ENCODE results near the gene LDLR.
"Not testable (repeated sequence)": the region's sequence is repeated elsewhere in the genome, so short reads cannot be mapped to it uniquely, and the experiment has no call there.

The LDLR gene

GRCh38 chr19:11138601-11139300 is 49.5 kb downstream of the LDLR start:
- H3K14ac ChIP-seq (ENCODE audit: low read length), result no peak overlapping the region
- no peak overlapping the region for H3K4me2 ChIP-seq (ENCODE audit: insufficient read depth, low read length, poor library complexity, severe bottlenecking)
- DNase-seq (ENCODE audit: low spot score), result peak; percentile 57
- peak overlapping the region; percentile 66 for H2AFZ ChIP-seq (ENCODE audit: low read length)
- H3K27ac ChIP-seq (replicated peaks; ENCODE audit: low read length), result peak overlapping the region; percentile 3
- H3K79me1 ChIP-seq (ENCODE audit: low read depth, low read length), result peaks cover 2% of the 10 kb centered on the region
- H3K4me1 ChIP-seq (ENCODE audit: control insufficient read depth in 2 of 2, insufficient read depth in 1 of 2, low read depth in 1 of 2, low read length in 2 of 2), result peaks cover 32 to 33% of the 10 kb centered on the region in 2 donors
- peak overlapping the region; percentile 76 for H2AK5ac ChIP-seq (ENCODE audit: low read depth, low read length)
- H3K23ac ChIP-seq (ENCODE audit: low read depth, low read length, poor library complexity), result peak overlapping the region; percentile 85
- peak overlapping the region; percentile 47 for H2BK12ac ChIP-seq (ENCODE audit: low read length)
- peaks cover 2 to 8% of the 10 kb centered on the region in 2 donors for H3K36me3 ChIP-seq (replicated peaks in 1 of 2; ENCODE audit: control insufficient read depth in 2 of 2, insufficient read depth in 2 of 2, low read length in 2 of 2)
- H2BK120ac ChIP-seq (ENCODE audit: low read depth, low read length), result peak overlapping the region; percentile 5
- no peak overlapping the region for H3K4me3 ChIP-seq (ENCODE audit: low read length in 2 of 2)
- H4K8ac ChIP-seq (ENCODE audit: low read depth, low read length), result no peak overlapping the region
- H3K9me3 ChIP-seq (replicated peaks in 1 of 2; ENCODE audit: control insufficient read depth in 2 of 2, insufficient read depth in 1 of 2, low read depth in 1 of 2, low read length in 2 of 2), result peaks cover 0 to 2% of the 10 kb centered on the region in 2 donors
- H3K4ac ChIP-seq (ENCODE audit: low read length), result no peak overlapping the region
- H2BK5ac ChIP-seq (ENCODE audit: low read length), result no peak overlapping the region
- H3K27me3 ChIP-seq (ENCODE audit: control insufficient read depth in 3 of 3, insufficient read depth in 3 of 3, low read depth in 1 of 3, low read length in 3 of 3), result no peaks in the 10 kb centered on the region
- H2BK15ac ChIP-seq (ENCODE audit: low read length), result peak overlapping the region; percentile 87
- H3K18ac ChIP-seq (ENCODE audit: low read length), result peak overlapping the region; percentile 81
- no peak overlapping the region for H4K91ac ChIP-seq (ENCODE audit: low read depth, low read length, poor library complexity)
- peak overlapping the region; percentile 67 for H3K9ac ChIP-seq (ENCODE audit: low read depth, low read length, poor library complexity)
- WGBS, 2 donors (ENCODE audit: extremely low coverage in 2 of 2, insufficient read length in 2 of 2, insufficient replicate concordance in 1 of 2), result no CpG with 5 or more reads among the region's 13 CpGs

DNA sequence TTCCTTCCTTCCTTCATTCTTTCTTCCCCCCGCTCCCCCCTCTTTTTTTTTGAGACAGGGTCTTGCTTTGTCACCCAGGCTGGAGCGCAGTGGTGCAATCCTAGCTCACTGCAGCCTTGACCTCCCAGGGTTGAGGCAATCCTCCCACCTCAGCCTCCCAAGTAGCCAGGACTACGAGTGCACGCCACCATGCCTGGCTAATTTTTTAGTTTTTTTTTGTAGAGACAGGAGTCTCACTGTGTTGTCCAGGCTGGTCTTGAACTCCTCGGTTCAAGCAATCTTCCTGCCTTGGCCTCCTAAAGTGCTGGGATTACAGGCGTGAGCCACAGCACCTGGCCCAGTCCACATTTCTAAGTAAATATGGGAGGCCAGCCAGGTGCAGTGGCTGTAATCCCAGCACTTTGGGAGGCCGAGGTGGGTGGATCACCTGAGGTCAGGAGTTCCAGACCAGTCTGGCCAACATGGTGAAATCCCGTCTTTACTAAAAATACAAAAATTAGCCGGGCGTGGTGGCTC is 50.8 kb downstream of the LDLR start:
- not testable (repeated sequence) for H3K9me3 ChIP-seq (replicated peaks in 1 of 2; ENCODE audit: control insufficient read depth in 2 of 2, insufficient read depth in 1 of 2, low read depth in 1 of 2, low read length in 2 of 2); H3K9ac ChIP-seq (ENCODE audit: low read depth, low read length, poor library complexity); H3K14ac ChIP-seq (ENCODE audit: low read length); H2BK12ac ChIP-seq (ENCODE audit: low read length); H2BK15ac ChIP-seq (ENCODE audit: low read length); H2BK120ac ChIP-seq (ENCODE audit: low read depth, low read length); H3K79me1 ChIP-seq (ENCODE audit: low read depth, low read length); H4K91ac ChIP-seq (ENCODE audit: low read depth, low read length, poor library complexity); DNase-seq (ENCODE audit: low spot score); H2BK5ac ChIP-seq (ENCODE audit: low read length); H4K8ac ChIP-seq (ENCODE audit: low read depth, low read length); H3K4me3 ChIP-seq (ENCODE audit: low read length in 2 of 2); H2AK5ac ChIP-seq (ENCODE audit: low read depth, low read length); H2AFZ ChIP-seq (ENCODE audit: low read length); H3K23ac ChIP-seq (ENCODE audit: low read depth, low read length, poor library complexity); H3K27me3 ChIP-seq (ENCODE audit: control insufficient read depth in 3 of 3, insufficient read depth in 3 of 3, low read depth in 1 of 3, low read length in 3 of 3); H3K4me2 ChIP-seq (ENCODE audit: insufficient read depth, low read length, poor library complexity, severe bottlenecking); H3K27ac ChIP-seq (replicated peaks; ENCODE audit: low read length); H3K18ac ChIP-seq (ENCODE audit: low read length); H3K4ac ChIP-seq (ENCODE audit: low read length)
- no CpG with 5 or more reads among the region's 10 CpGs for WGBS, 2 donors (ENCODE audit: extremely low coverage in 2 of 2, insufficient read length in 2 of 2, insufficient replicate concordance in 1 of 2)
- peaks cover 2 to 19% of the 10 kb centered on the region in 2 donors for H3K36me3 ChIP-seq (replicated peaks in 1 of 2; ENCODE audit: control insufficient read depth in 2 of 2, insufficient read depth in 2 of 2, low read length in 2 of 2)
- H3K4me1 ChIP-seq (ENCODE audit: control insufficient read depth in 2 of 2, insufficient read depth in 1 of 2, low read depth in 1 of 2, low read length in 2 of 2), result peaks cover 32 to 33% of the 10 kb centered on the region in 2 donors

DNA sequence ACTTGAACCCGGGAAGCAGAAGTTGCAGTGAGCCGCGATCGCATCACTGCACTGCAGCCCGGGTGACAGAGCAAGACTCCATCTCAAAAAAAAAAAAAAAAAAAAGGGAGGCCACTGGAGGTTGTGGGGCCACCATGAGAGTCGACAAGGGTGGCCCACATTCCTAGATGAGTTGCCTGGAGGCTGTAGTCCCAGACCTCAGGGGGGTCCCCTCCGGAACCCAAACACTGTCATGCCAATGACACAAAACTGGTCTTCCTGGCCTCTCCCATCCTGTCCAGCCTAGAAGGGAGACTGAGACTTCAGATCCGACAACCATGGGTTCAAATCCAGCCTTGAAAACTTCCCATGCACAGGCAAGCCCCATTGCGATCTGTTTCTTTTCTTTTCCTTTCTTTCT is 51.6 kb downstream of the LDLR start:
- Histone ChIP-seq H3K4me3 (ENCODE audit: low read length in 2 of 2) (no peak overlapping the region), H2AFZ (ENCODE audit: low read length) (no peak overlapping the region), H3K27me3 (ENCODE audit: control insufficient read depth in 3 of 3, insufficient read depth in 3 of 3, low read depth in 1 of 3, low read length in 3 of 3) (no peaks in the 10 kb centered on the region)

GRCh38 chr19:11141937-11142527 is 52.8 kb downstream of the LDLR start:
- DNase-seq (ENCODE audit: low spot score), result no peak
- Histone ChIP-seq H3K14ac (ENCODE audit: low read length) (no peak overlapping the region), H3K36me3 (replicated peaks in 1 of 2; ENCODE audit: control insufficient read depth in 2 of 2, insufficient read depth in 2 of 2, low read length in 2 of 2) (peaks cover 14 to 37% of the 10 kb centered on the region in 2 donors), H4K91ac (ENCODE audit: low read depth, low read length, poor library complexity) (no peak overlapping the region), H3K9me3 (replicated peaks in 1 of 2; ENCODE audit: control insufficient read depth in 2 of 2, insufficient read depth in 1 of 2, low read depth in 1 of 2, low read length in 2 of 2) (peaks cover 0 to 6% of the 10 kb centered on the region in 2 donors), H4K8ac (ENCODE audit: low read depth, low read length) (no peak overlapping the region), H3K27me3 (ENCODE audit: control insufficient read depth in 3 of 3, insufficient read depth in 3 of 3, low read depth in 1 of 3, low read length in 3 of 3) (no peaks in the 10 kb centered on the region), H3K18ac (ENCODE audit: low read length) (peak overlapping the region; percentile 96), H2AK5ac (ENCODE audit: low read depth, low read length) (peak overlapping the region; percentile 4), H3K23ac (ENCODE audit: low read depth, low read length, poor library complexity) (peak overlapping the region; percentile 95), H3K4me3 (ENCODE audit: low read length in 2 of 2) (no peak overlapping the region), H3K4me2 (ENCODE audit: insufficient read depth, low read length, poor library complexity, severe bottlenecking) (peak overlapping the region; percentile 14), H2AFZ (ENCODE audit: low read length) (peak overlapping the region; percentile 15), H2BK5ac (ENCODE audit: low read length) (peak overlapping the region; percentile 66), H2BK15ac (ENCODE audit: low read length) (peak overlapping the region; percentile 77), H3K27ac (replicated peaks; ENCODE audit: low read length) (peak overlapping the region; percentile 25), H3K9ac (ENCODE audit: low read depth, low read length, poor library complexity) (no peak overlapping the region), H3K79me1 (ENCODE audit: low read depth, low read length) (peaks cover 4% of the 10 kb centered on the region), H2BK12ac (ENCODE audit: low read length) (peak overlapping the region; percentile 75), H3K4ac (ENCODE audit: low read length) (no peak overlapping the region), H2BK120ac (ENCODE audit: low read depth, low read length) (peak overlapping the region; percentile 88), H3K4me1 (ENCODE audit: control insufficient read depth in 2 of 2, insufficient read depth in 1 of 2, low read depth in 1 of 2, low read length in 2 of 2) (peaks cover 32 to 33% of the 10 kb centered on the region in 2 donors)
- WGBS, 2 donors (ENCODE audit: extremely low coverage in 2 of 2, insufficient read length in 2 of 2, insufficient replicate concordance in 1 of 2), result no CpG with 5 or more reads among the region's 9 CpGs

More for the DNA sequence above, 51.6 kb downstream of the LDLR start:
- H2AK5ac ChIP-seq (ENCODE audit: low read depth, low read length), result no peak overlapping the region
- H3K9ac ChIP-seq (ENCODE audit: low read depth, low read length, poor library complexity), result no peak overlapping the region
- H3K18ac ChIP-seq (ENCODE audit: low read length), result no peak overlapping the region
- H3K79me1 ChIP-seq (ENCODE audit: low read depth, low read length), result peaks cover 4% of the 10 kb centered on the region
- no peak overlapping the region for H2BK120ac ChIP-seq (ENCODE audit: low read depth, low read length)
- H2BK15ac ChIP-seq (ENCODE audit: low read length), result no peak overlapping the region
- no peak overlapping the region for H4K8ac ChIP-seq (ENCODE audit: low read depth, low read length)
- H3K14ac ChIP-seq (ENCODE audit: low read length), result no peak overlapping the region
- H3K4me2 ChIP-seq (ENCODE audit: insufficient read depth, low read length, poor library complexity, severe bottlenecking), result no peak overlapping the region
- no peak overlapping the region for H2BK12ac ChIP-seq (ENCODE audit: low read length)
- no peak overlapping the region for H3K27ac ChIP-seq (replicated peaks; ENCODE audit: low read length)
- no peak for DNase-seq (ENCODE audit: low spot score)
- H3K36me3 ChIP-seq (replicated peaks in 1 of 2; ENCODE audit: control insufficient read depth in 2 of 2, insufficient read depth in 2 of 2, low read length in 2 of 2), result peaks cover 10 to 27% of the 10 kb centered on the region in 2 donors
- no CpG with 5 or more reads among the region's 9 CpGs for WGBS, 2 donors (ENCODE audit: extremely low coverage in 2 of 2, insufficient read length in 2 of 2, insufficient replicate concordance in 1 of 2)
- no peak overlapping the region for H3K4ac ChIP-seq (ENCODE audit: low read length)
- H4K91ac ChIP-seq (ENCODE audit: low read depth, low read length, poor library complexity), result no peak overlapping the region
- no peak overlapping the region for H3K23ac ChIP-seq (ENCODE audit: low read depth, low read length, poor library complexity)
- H3K9me3 ChIP-seq (replicated peaks in 1 of 2; ENCODE audit: control insufficient read depth in 2 of 2, insufficient read depth in 1 of 2, low read depth in 1 of 2, low read length in 2 of 2), result peaks cover 0 to 3% of the 10 kb centered on the region in 2 donors
- peaks cover 32 to 33% of the 10 kb centered on the region in 2 donors for H3K4me1 ChIP-seq (ENCODE audit: control insufficient read depth in 2 of 2, insufficient read depth in 1 of 2, low read depth in 1 of 2, low read length in 2 of 2)
- H2BK5ac ChIP-seq (ENCODE audit: low read length), result no peak overlapping the region
